ENCODE measurements around the gene ITPK1.

Gene ITPK1

GRCh38 chr14:93057586-93058280 lies 58.0 kb downstream of the ITPK1 start:
- no peak for DNase-seq

- no peak for DNase-seq
Measured at GRCh38 chr14:93056840-93057585, 58.7 kb downstream of the ITPK1 start.

- no peak for DNase-seq
Measured at GRCh38 chr14:93056166-93056839, 59.4 kb downstream of the ITPK1 start.

- DNase-seq, result no peak
Measured at GRCh38 chr14:93055651-93056115, 60.0 kb downstream of the ITPK1 start.

GRCh38 chr14:93054876-93055275 lies 60.8 kb downstream of the ITPK1 start:
- no peak for DNase-seq

GRCh38 chr14:93054006-93054405 lies 61.7 kb downstream of the ITPK1 start:
- DNase-seq, result no peak

GRCh38 chr14:93051600-93052546 lies 63.9 kb downstream of the ITPK1 start:
- no peak for DNase-seq

- no peak for DNase-seq
Measured at GRCh38 chr14:93050761-93051160, 65.0 kb downstream of the ITPK1 start.

- no peak for DNase-seq
Measured at GRCh38 chr14:93049867-93050331, 65.8 kb downstream of the ITPK1 start.

GRCh38 chr14:93049315-93049714 lies 66.4 kb downstream of the ITPK1 start:
- DNase-seq, result no peak

GRCh38 chr14:93048843-93049242 lies 66.9 kb downstream of the ITPK1 start:
- DNase-seq, result no peak

GRCh38 chr14:93047661-93048060 lies 68.1 kb downstream of the ITPK1 start:
- no peak for DNase-seq

- no peak for DNase-seq
Measured at GRCh38 chr14:93047157-93047556, 68.6 kb downstream of the ITPK1 start.

- no peak for DNase-seq
Measured at GRCh38 chr14:93046705-93047050, 69.0 kb downstream of the ITPK1 start.

- DNase-seq, result no peak
Measured at GRCh38 chr14:93045965-93046704, 69.6 kb downstream of the ITPK1 start.

- DNase-seq, result no peak
Measured at GRCh38 chr14:93045211-93045674, 70.5 kb downstream of the ITPK1 start.

- DNase-seq, result no peak
Measured at GRCh38 chr14:93044556-93044955, 71.2 kb downstream of the ITPK1 start.

GRCh38 chr14:93044121-93044520 lies 71.6 kb downstream of the ITPK1 start:
- no peak for DNase-seq

- no peak for DNase-seq
Measured at GRCh38 chr14:93042968-93043940, 72.5 kb downstream of the ITPK1 start.

GRCh38 chr14:93041830-93042229 lies 73.9 kb downstream of the ITPK1 start:
- DNase-seq, result no peak
